Urothelium cell line (cell line): ENCODE measurements around the gene UQCC2.

Source experiments
- DNase-seq: peaks from one replicate; pipeline ENCODE4 v3.0.0; 2011; ENCODE audit warnings: low spot score, mixed read lengths
- FAIRE-seq: peaks from 2 replicates; lab custom pipeline; 2011; peaks lifted over from hg19 to GRCh38; lab: Jason Lieb, UNC

Gene UQCC2

GRCh38 chr6:33708516-33709204 is 2.8 kb downstream of the UQCC2 start:
- no peak for FAIRE-seq

DNA sequence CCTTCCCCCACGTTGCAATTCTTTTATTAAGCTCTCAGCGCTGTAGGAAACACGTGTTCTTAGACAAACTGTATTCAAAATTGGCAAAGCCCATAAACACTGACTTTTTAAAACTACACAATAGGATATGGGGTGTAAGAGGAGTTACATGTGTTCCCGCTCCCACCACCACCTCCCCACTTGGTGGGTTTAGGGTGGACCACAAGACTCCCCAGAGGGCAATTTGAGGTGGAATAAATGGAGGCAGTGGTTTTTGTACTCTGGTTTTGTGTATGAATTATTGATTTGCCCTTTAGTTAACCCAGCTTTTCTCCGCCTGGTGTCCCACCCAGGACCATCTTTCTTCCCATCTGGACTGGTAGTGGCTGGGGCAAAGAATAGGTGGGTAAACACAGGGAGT is 3.7 kb downstream of the UQCC2 start:
- DNase-seq (no peak), FAIRE-seq (no peak)

More at GRCh38 chr6:33708516-33709204, 2.8 kb downstream of the UQCC2 start:
- no peak for DNase-seq

GRCh38 chr6:33705955-33706725 is 5.4 kb downstream of the UQCC2 start:
- DNase-seq (no peak), FAIRE-seq (no peak)

DNA sequence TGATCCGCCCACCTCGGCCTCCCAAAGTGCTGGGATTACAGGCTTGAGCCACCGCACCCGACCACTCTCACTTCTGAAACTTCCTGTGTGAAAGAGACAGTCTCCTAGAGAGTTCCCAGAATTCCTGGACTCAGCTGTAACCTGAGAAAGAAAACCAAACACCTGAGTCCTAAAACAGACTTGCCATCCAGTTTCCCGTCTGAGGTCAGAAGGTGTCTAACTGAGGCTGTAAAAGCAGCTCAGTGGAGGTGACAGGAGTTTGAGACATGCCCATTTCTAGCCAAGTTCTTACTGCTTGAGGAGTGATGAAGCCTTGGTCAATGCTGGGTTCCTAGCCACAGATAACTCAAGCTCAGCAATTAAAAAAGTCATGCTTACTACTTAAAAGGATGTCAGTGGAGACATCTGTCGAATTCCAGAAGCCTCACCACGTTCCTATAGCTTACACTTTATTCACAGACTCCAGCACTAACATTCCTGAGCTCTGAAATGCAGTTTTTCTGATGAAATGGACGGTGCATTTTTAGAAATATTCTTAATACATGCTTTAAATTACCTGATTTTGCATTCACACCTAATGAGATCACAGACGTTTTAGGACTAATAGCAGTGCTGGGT is 6.1 kb downstream of the UQCC2 start:
- FAIRE-seq (no peak), DNase-seq (no peak)

DNA sequence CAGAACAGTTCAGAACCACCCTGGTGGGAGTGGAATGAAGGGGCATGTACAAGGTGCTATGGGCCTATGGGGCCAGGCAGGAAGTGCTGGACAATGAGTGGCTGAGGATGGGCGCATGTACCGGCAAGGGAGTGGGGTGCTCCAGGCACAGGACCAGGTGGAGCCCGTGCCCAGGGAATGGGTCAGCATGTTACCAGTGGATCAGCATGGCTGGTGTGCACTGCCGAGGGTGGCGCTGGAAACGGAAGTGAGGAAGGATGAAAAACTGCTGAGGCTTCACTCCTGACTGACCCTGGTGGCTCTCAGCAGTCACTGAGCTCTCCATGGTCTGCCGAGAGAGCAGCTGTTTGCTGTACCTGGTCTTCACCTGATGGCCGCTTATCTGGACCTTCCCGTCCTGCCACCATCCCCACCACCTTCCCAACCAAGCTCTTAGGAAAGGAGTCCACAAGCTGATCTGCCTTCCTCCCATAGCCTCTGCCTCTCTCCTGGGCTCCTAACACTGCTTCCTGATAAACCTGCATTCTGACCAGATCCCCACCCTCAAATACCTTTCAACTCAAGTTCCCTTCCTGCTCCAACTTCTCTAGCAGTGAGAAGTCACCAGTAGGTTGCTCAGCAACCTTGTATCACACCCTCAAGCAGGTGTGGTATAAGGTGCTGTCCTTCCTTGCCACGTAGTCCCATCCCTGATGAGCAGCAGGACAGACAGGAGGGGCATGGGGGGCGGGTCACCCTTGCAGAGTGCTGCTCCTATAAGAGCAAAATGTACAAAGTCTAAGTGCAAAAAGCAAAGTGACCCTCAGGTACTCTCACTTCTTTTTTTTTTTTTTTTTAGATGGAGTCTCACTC is 7.1 kb downstream of the UQCC2 start:
- no peak for FAIRE-seq
- DNase-seq: no peak

DNA sequence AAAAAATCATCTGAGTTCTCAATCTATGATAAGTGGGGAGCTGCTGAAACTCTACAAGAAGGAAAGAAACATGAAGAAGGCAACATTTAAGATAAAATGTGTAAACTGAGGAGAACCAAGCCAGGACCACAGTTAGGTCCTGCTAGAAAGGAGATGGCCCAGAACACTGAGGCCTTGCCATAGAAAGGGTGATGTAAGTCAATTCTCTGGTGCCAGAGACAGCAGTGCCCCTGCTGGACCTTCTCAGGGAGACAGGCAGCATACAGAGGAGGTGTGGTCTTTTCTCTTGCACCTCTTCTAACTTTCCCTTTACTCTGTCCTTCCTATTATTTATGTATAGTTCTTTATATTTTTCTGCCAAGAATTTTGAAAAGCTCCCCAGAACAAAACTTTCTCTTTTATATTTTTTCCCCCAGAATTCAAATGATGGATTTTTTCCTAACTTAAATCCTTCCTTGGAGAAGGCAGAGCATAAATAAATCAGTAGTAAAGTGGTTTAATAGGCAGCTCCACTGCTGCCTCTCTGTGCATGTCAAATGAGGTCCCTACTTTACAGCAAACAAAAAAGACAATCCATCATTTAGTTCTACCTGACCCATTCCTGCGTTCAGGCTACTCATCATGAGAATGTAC is 9.0 kb downstream of the UQCC2 start:
- DNase-seq (peak; percentile 63), FAIRE-seq (no peak)

GRCh38 chr6:33700391-33701050 is 11.0 kb downstream of the UQCC2 start:
- no peak for FAIRE-seq
- DNase-seq: peak; percentile 59

GRCh38 chr6:33699739-33700138 is 11.8 kb downstream of the UQCC2 start:
- FAIRE-seq (no peak), DNase-seq (no peak)

DNA sequence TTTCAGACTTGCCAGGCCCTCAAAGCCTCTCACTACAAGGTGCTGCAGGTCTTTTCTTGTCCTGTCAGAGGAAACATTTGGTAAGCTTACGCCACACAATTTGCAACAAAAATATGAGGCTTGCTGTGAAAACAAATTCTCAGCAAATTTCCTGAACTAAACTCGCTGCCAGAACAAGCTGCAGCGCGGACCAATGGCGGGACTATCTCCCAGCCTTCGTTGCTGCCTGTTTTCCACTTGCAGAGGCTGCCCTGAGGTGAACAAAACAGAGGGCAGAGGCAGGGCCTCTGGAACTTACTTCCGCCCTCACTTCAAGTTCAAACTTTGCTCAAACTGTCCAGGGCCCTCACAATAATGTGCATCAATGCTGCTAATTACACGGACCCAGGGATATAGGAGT is 12.4 kb downstream of the UQCC2 start:
- DNase-seq (no peak), FAIRE-seq (no peak)

DNA sequence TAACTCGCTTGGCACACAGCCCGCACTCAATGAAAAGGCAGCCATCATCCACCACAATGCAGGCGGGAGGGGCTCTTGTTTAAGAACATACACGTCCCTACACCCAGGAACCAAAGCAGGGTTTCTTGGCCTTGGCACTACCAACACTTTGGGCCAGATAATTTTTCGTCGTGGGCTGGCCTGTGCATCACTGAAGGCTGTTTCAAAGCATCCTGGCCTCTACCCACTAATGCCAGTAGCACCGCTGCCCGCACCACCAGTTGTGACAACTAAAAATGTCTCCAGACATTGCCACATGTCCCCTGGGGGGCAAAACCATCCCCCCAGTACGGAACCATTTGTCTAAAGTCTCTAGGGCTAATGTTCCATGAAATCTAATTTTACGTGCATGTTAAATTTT is 13.0 kb downstream of the UQCC2 start:
- no peak for FAIRE-seq
- DNase-seq: no peak

- no peak for DNase-seq
- no peak for FAIRE-seq
These were observed 13.7 kb downstream of the UQCC2 start for GRCh38 chr6:33697845-33698244.

DNA sequence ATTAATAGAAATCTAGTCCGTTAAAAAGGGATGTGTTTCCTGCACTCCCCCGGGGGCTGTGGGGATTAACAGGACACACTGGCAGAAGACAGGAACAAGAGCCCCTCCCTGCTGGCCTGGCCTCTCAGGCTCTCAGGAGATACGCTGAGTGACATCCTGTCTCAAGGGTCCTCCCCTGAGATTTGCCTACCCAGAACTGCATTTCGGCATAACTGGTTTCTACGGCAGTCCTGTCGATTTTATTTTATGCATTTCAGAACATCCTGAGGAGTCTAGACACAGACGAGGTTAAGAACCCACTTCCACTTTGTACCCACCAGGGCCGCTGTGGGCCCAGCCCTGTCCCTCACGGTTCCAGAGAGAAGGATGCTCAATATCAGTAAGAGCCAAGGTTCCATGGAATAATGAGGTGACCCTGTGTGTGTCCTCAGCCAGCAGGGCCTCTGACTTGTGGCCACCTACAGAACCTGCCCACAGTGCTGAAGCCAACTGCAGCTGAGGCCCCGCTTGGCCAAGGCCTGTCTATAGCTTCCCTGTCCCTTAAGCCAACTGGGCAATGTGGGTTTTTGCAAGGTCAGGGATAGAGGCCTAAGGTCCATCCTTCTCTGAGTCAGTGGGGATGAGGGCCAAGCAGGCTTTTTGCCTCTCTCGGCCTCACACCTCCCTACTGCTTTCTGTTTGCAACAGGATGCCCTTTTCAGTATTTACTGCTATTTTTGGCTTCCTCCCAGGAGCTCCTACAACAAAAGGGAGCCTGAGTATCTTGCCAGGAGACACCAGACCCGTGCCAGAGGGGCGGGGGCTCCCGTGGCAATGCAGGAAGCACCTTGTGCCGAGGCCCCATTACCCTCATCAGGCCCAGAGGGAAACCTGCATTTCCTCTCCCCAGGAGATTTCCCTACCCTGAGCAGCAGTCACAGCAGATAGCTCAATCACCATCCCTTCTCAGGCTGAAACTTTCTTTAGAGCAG is 14.7 kb downstream of the UQCC2 start:
- FAIRE-seq (no peak), DNase-seq (no peak)

DNA sequence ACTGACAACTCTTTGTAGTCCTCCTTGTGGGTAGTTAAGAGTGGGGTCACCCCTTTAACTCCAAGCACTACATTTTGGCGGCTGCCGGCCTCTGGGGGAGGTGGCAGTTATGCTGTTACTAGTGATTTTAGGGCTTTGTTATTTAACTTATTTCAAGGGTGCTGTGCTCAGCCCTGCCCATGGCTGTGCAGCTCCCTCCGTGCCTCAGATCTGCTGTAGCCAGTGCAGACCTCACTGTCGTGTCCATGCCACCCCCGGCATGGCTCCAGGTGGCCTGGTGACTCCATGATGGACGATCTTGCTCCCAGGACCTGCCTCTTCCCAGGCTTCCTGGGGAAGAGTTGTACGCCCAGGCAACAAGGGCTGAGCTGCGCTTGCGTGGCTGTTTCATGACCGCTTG is 15.4 kb downstream of the UQCC2 start:
- FAIRE-seq (no peak), DNase-seq (no peak)

DNA sequence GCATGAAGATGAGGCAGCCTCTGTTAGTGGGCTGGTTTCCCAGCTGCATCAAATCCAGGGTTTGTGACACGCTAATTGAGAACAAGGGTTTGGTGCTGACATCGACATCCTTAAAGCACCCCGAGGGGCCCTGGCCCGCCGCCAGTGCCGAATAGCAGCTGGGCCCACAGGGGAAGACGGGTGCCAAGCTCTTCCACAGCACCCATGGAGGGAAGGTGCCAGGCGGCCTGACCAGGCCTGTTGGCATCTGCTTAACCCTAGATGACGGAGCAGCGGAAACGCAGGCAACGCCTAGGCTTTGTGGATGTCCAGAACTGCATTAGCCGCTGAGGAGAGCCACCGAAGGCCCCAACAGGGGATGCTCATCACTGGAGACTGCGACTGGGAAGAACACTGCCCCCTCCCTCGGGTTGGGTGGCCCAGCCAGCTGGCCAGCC is 16.0 kb downstream of the UQCC2 start:
- FAIRE-seq (no peak), DNase-seq (no peak)

- DNase-seq (no peak), FAIRE-seq (no peak)
These were observed 16.5 kb downstream of the UQCC2 start for GRCh38 chr6:33694977-33695376.

- no peak for FAIRE-seq
These were observed 17.0 kb downstream of the UQCC2 start for GRCh38 chr6:33694401-33694931.

GRCh38 chr6:33693186-33694105 is 18.1 kb downstream of the UQCC2 start:
- DNase-seq: no peak

More at GRCh38 chr6:33694401-33694931, 17.0 kb downstream of the UQCC2 start:
- no peak for DNase-seq

More at GRCh38 chr6:33693186-33694105, 18.1 kb downstream of the UQCC2 start:
- FAIRE-seq: no peak
